NCI-H510A (cell line): ENCODE data around the gene CHRNB4.
"Not testable (repeated sequence)": the region's sequence is repeated elsewhere in the genome, so short reads cannot be mapped to it uniquely, and the experiment has no call there.

Source experiments
- DNase-seq: peaks from one replicate; lab custom pipeline; 2025; lab: John Stamatoyannopoulos, UW

CHRNB4 gene

GRCh38 chr15:78616506-78616905 lies 24.5 kb downstream of the CHRNB4 start:
- DNase-seq: no peak

- DNase-seq: no peak
Measured at GRCh38 chr15:78615151-78615589, 25.8 kb downstream of the CHRNB4 start.

- no peak for DNase-seq
Measured at GRCh38 chr15:78614021-78614420, 27.0 kb downstream of the CHRNB4 start.

- DNase-seq: not testable (repeated sequence)
Measured at GRCh38 chr15:78609551-78609950, 31.5 kb downstream of the CHRNB4 start.

GRCh38 chr15:78605680-78606079 lies 35.3 kb downstream of the CHRNB4 start:
- DNase-seq: no peak

- no peak for DNase-seq
Measured at GRCh38 chr15:78605201-78605600, 35.8 kb downstream of the CHRNB4 start.

- DNase-seq: no peak
Measured at GRCh38 chr15:78604420-78604819, 36.6 kb downstream of the CHRNB4 start.

GRCh38 chr15:78603467-78603866 lies 37.5 kb downstream of the CHRNB4 start:
- DNase-seq: no peak

- DNase-seq: no peak
Measured at GRCh38 chr15:78599189-78599588, 41.8 kb downstream of the CHRNB4 start.

- no peak for DNase-seq
Measured at GRCh38 chr15:78598348-78598747, 42.7 kb downstream of the CHRNB4 start.

GRCh38 chr15:78597583-78597982 lies 43.4 kb downstream of the CHRNB4 start:
- no peak for DNase-seq

GRCh38 chr15:78574944-78575343 lies 66.1 kb downstream of the CHRNB4 start:
- no peak for DNase-seq
